GM12878 (cell line): ENCODE results near the gene AK4. TPM values are rescaled to one million over a fixed set of nuclear protein-coding genes. Genes with fewer than 3 reads are reported as not detected.

Experiments used
- ATAC-seq: fragments of 200-7000 bp; cut with Tn5 transposase; 3 replicates; pipeline ENCODE4 v1.9.1; 2020; ENCODE audit warnings: mild to moderate bottlenecking, moderate library complexity
- BruUV-seq: library from RNA; stranded (reverse); fragments of 400-500 nt; replicated peaks from 2 replicates; lab custom pipeline; 2021; lab: Mats Ljungman, UMichigan
- CTCF ChIA-PET: fragments of 300-600 bp; sonication (Branson Sonifier 250); formaldehyde crosslinking; extraction: SDS; loops from one replicate; lab custom pipeline; 2021; ENCODE audit warnings: inconsistent platforms; lab: Yijun Ruan, JAX
- POLR2A ChIA-PET: fragments of 350-600 bp; formaldehyde crosslinking; extraction: SDS; loops from one replicate; lab custom pipeline; 2021; ENCODE audit warnings: inconsistent platforms; lab: Charles Lee
- RAD21 ChIA-PET: fragments of 300-600 bp; sonication (Branson Sonifier 250); formaldehyde crosslinking; loops from one replicate; lab custom pipeline; 2023; ENCODE audit warnings: antibody characterized with exemption; ENCODE audit not compliant: unreplicated experiment; lab: Charles Lee
- SMC1A ChIA-PET: fragments of 300-600 bp; sonication (Branson Sonifier 250); formaldehyde crosslinking; loops from one replicate; lab custom pipeline; 2023; ENCODE audit not compliant: unreplicated experiment, uncharacterized antibody; lab: Charles Lee
- DNase-seq: peaks from one replicate; pipeline ENCODE4 v3.0.0-alpha.2; 2011; ENCODE audit warnings: low read depth, low spot score
- FAIRE-seq: peaks from 3 replicates; lab custom pipeline; 2011; peaks lifted over from hg19 to GRCh38; lab: Jason Lieb, UNC
- H2AFZ ChIP-seq: 2 replicates; pipeline ENCODE4 v1.6.0; 2011; ENCODE audit warnings: low read depth, low read length, control low read depth; ENCODE audit not compliant: control insufficient read depth
- H3K27ac ChIP-seq: 2 replicates; pipeline ENCODE4 v1.5.1; 2011; ENCODE audit warnings: control low read depth; ENCODE audit not compliant: control insufficient read depth, insufficient read depth
- H3K27me3 ChIP-seq, 2 experiments: replicated peaks in 1 of 2; 2 replicates each; pipeline versions ENCODE4 v1.6.0 to v1.6.1; 2011; ENCODE audit warnings: low read length in 1 of 2; ENCODE audit not compliant: control insufficient read depth in 2 of 2, insufficient read depth in 2 of 2
- H3K36me3 ChIP-seq, 2 experiments: 2 replicates each; pipeline ENCODE4 v1.5.1; 2011; ENCODE audit warnings: low read length in 1 of 2; ENCODE audit not compliant: control insufficient read depth in 2 of 2, insufficient read depth in 2 of 2
- H3K4me1 ChIP-seq: 2 replicates; pipeline ENCODE4 v1.6.1; 2011; ENCODE audit warnings: mild to moderate bottlenecking, low read length, moderate library complexity, mixed read lengths; ENCODE audit not compliant: control insufficient read depth, insufficient read depth
- H3K4me2 ChIP-seq: 2 replicates; pipeline ENCODE4 v1.6.0; 2011; ENCODE audit warnings: control low read depth; ENCODE audit not compliant: control insufficient read depth, insufficient read depth
- H3K4me3 ChIP-seq: fragments of 200-600 bp; sonication (generic); 2 replicates; pipeline ENCODE4 v1.5.1; 2016
- H3K79me2 ChIP-seq: 2 replicates; pipeline ENCODE4 v1.6.0; 2011; ENCODE audit warnings: low read length; ENCODE audit not compliant: control insufficient read depth, insufficient read depth
- H3K9ac ChIP-seq: 2 replicates; pipeline ENCODE4 v1.8.0; 2011; ENCODE audit warnings: low read length, control low read depth, mixed read lengths; ENCODE audit not compliant: control insufficient read depth, insufficient read depth
- H3K9me3 ChIP-seq: replicated peaks from 3 replicates; pipeline ENCODE4 v1.5.1; 2011; ENCODE audit warnings: mild to moderate bottlenecking, low read length; ENCODE audit not compliant: control insufficient read depth, insufficient read depth
- H4K20me1 ChIP-seq: 2 replicates; pipeline ENCODE4 v1.6.0; 2011; ENCODE audit not compliant: control insufficient read depth, insufficient read depth
- BHLHE40 ChIP-seq, 2 experiments: fragments of 450-650 bp in 1 of 2; IDR thresholded peaks; 2 replicates each; pipeline ENCODE4 v1.6.1; 2011 to 2017; ENCODE audit warnings: low read depth in 2 of 2, borderline replicate concordance in 1 of 2, improper control_type of control experiment in 1 of 2, low read length in 1 of 2, mild to moderate bottlenecking in 1 of 2
- BRCA1 ChIP-seq: IDR thresholded peaks from 2 replicates; pipeline ENCODE4 v1.6.1; 2011; ENCODE audit warnings: low read depth, low read length, improper control_type of control experiment
- CREB1 ChIP-seq: IDR thresholded peaks from 2 replicates; pipeline ENCODE4 v1.6.1; 2012; ENCODE audit warnings: low read depth, mild to moderate bottlenecking, inconsistent platforms
- EGR1 ChIP-seq, 2 experiments: IDR thresholded peaks; 1 replicate in 1 of 2; 2 replicates in 1 of 2; pipeline ENCODE4 v1.6.1; 2011 to 2012; ENCODE audit warnings: low read depth in 2 of 2, low read length in 2 of 2, borderline replicate concordance in 1 of 2, mild to moderate bottlenecking in 1 of 2, moderate library complexity in 1 of 2
- EP300 ChIP-seq, 2 experiments: fragments of 150-350 bp in 1 of 2; IDR thresholded peaks; 2 replicates each; pipeline ENCODE4 v1.6.1; 2011 to 2012; ENCODE audit warnings: low read depth in 2 of 2, low read length in 2 of 2, borderline replicate concordance in 1 of 2, improper control_type of control experiment in 1 of 2, inconsistent platforms in 1 of 2; ENCODE audit not compliant: control insufficient read depth in 1 of 2
- MLLT1 ChIP-seq: fragments of 450-650 bp; IDR thresholded peaks from 2 replicates; pipeline ENCODE4 v1.6.1; 2016; ENCODE audit warnings: mild to moderate bottlenecking
- MTA3 ChIP-seq: IDR thresholded peaks from 2 replicates; pipeline ENCODE4 v1.6.1; 2012; ENCODE audit warnings: low read length, inconsistent platforms, borderline replicate concordance
- NBN ChIP-seq: fragments of 450-650 bp; IDR thresholded peaks from 2 replicates; pipeline ENCODE4 v1.6.1; 2016
- NKRF ChIP-seq: fragments of 450-650 bp; conservative IDR thresholded peaks from 2 replicates; pipeline ENCODE4 v1.6.1; 2017; ENCODE audit warnings: mild to moderate bottlenecking, moderate library complexity
- NR2C2 ChIP-seq: IDR thresholded peaks from 2 replicates; pipeline ENCODE4 v1.6.1; 2011; ENCODE audit warnings: borderline replicate concordance, low read depth; ENCODE audit not compliant: control insufficient read depth, insufficient read length
- POU2F2 ChIP-seq: IDR thresholded peaks from 3 replicates; pipeline ENCODE4 v1.6.1; 2011; ENCODE audit warnings: low read depth, mild to moderate bottlenecking, low read length, borderline replicate concordance
- RCOR1 ChIP-seq: conservative IDR thresholded peaks from 2 replicates; pipeline ENCODE4 v1.6.1; 2012; ENCODE audit warnings: low read depth, low read length, improper control_type of control experiment
- RFX5 ChIP-seq: IDR thresholded peaks from 2 replicates; pipeline ENCODE4 v1.6.1; 2011; ENCODE audit warnings: low read depth, low read length, improper control_type of control experiment
- SMARCA5 ChIP-seq: fragments of 450-650 bp; IDR thresholded peaks from 2 replicates; pipeline ENCODE4 v1.6.1; 2017; ENCODE audit warnings: mild to moderate bottlenecking
- TAF1 ChIP-seq: IDR thresholded peaks from 2 replicates; pipeline ENCODE4 v1.6.1; 2011; ENCODE audit warnings: mild to moderate bottlenecking, low read depth, low read length, borderline replicate concordance
- YY1 ChIP-seq: IDR thresholded peaks from 2 replicates; pipeline ENCODE4 v1.6.1; 2011; ENCODE audit warnings: low read depth, mild to moderate bottlenecking, low read length
- ZBTB40 ChIP-seq: fragments of 450-650 bp; IDR thresholded peaks from 2 replicates; pipeline ENCODE4 v1.6.1; 2016; ENCODE audit warnings: mild to moderate bottlenecking, moderate library complexity, borderline replicate concordance
- WGBS: methylation state at CpG from one replicate; pipeline ENCODE4 v1.1.6; 2016; ENCODE audit warnings: low lambda C conversion rate; ENCODE audit not compliant: insufficient replicate concordance, insufficient coverage; ENCODE audit errors: missing lambda C conversion rate; 5-methylcytosine and 5-hydroxymethylcytosine counted together
- in situ Hi-C: fragments of 300-500 bp; cut with MboI; formaldehyde crosslinking; loops from 9 replicates; pipeline ENCODE4 v1.14.3; 2018; ENCODE audit warnings: mixed read lengths
- intact Hi-C: fragments of 100-400 bp; cut with micrococcal nuclease; formaldehyde crosslinking; loops from one replicate; pipeline ENCODE4 v1.14.2; 2022; ENCODE audit not compliant: unreplicated experiment
- polyA plus RNA-seq, 11 experiments: library from polyadenylated mRNA; depleted of rRNA in 4 of 11; unstranded in 6 of 11; stranded (reverse) in 5 of 11; fragments of >200 nt; fragmentation: Nextera tagmentation in 4 of 11; fragmentation: Illumina TruSeq in 1 of 11; extraction: Ambion mirVana in 4 of 11; extraction: Trizol in 1 of 11; gene quantifications; 1 replicate in 1 of 11; 2 replicates in 10 of 11; pipeline versions ENCODE4 v1.2.1 to v1.2.3, GENCODE V29; 2011 to 2016; ENCODE audit warnings: inconsistent platforms in 2 of 11, missing spikeins in 2 of 11, low read depth in 1 of 11
- total RNA-seq, 4 experiments: library from RNA; depleted of rRNA in 3 of 4; stranded (reverse); fragments of >200 nt in 3 of 4; fragmentation: Illumina TruSeq in 1 of 4; extraction: Trizol in 1 of 4; gene quantifications; 2 replicates each; pipeline versions ENCODE4 v1.2.1 to v1.2.3, GENCODE V29; 2013 to 2021

AK4 gene
- total and polyA plus RNA-seq, 10 of the 15 experiments (the other 5 are each of a cell fraction or from before 2014, with no cell fraction given) = 23.9 to 161 (median 49.0) TPM

- no peak for FAIRE-seq
- H3K36me3 ChIP-seq = no peaks in the 10 kb centered on the region
- no peaks in the 10 kb centered on the region for H3K9me3 ChIP-seq
- ChIA-PET RAD21 (no interaction called here), SMC1A (interaction anchor here (0.7 kb wide), 1 partner anchor 441 kb away, joined by 5 read pairs; no protein-coding TSS in a partner anchor), POLR2A (interaction anchor here (0.6 kb wide), 1 partner anchor 89 kb away, joined by 5 read pairs; no protein-coding TSS in a partner anchor), CTCF (interaction anchor here (1.1 kb wide), 1 partner anchor 30 kb away, joined by 3 read pairs; no protein-coding TSS in a partner anchor)
- WGBS = 5% methylated on average over 1 of the region's 1 CpG
- no peak for DNase-seq
- H3K4me1 ChIP-seq = no peaks in the 10 kb centered on the region; the same call in 1 of the 2 replicates
- H2AFZ ChIP-seq = peak overlapping the region; percentile 69; the same call in 1 of the 2 replicates
- no TSS peak for BruUV-seq
- no peaks in the 10 kb centered on the region for H4K20me1 ChIP-seq
- H3K4me2 ChIP-seq = peak overlapping the region; percentile 49
- no peaks in the 10 kb centered on the region for H3K79me2 ChIP-seq
- intact Hi-C loops (no loop called here), in situ Hi-C loops (no loop called here)
- ATAC-seq = no peak
- no peak overlapping the region for H3K9ac ChIP-seq
- H3K27ac ChIP-seq = no peak overlapping the region
- H3K27me3 ChIP-seq = peaks cover 0 to 2% of the 10 kb centered on the region in 2 experiments; a peak in 2 of 4 replicates
- H3K4me3 ChIP-seq = no peak overlapping the region
- TF ChIP-seq MTA3 (no peak), BHLHE40 (IDR thresholded peaks at IDR 0.05; ENCODE audit: borderline replicate concordance in 1 of 2, low read depth in 2 of 2, low read length in 1 of 2) (no peak), RFX5 (no peak), CREB1 (no peak), EGR1 (IDR thresholded peaks at IDR 0.05; ENCODE audit: borderline replicate concordance in 1 of 2, low read depth in 2 of 2, low read length in 2 of 2) (no peak), SMARCA5 (no peak), NBN (no peak), ZBTB40 (no peak), NR2C2 (no peak), EP300 (IDR thresholded peaks at IDR 0.05; ENCODE audit: borderline replicate concordance in 1 of 2, control insufficient read depth in 1 of 2, low read depth in 2 of 2, low read length in 2 of 2) (no peak), BRCA1 (no peak), POU2F2 (no peak), NKRF (no peak), YY1 (no peak), RCOR1 (no peak), TAF1 (no peak), MLLT1 (no peak)
Measured at GRCh38 chr1:65266476-65266875, 118.5 kb downstream of the AK4 start.
